ENCODE data around the gene ALX1. TPM values are rescaled to one million over a fixed set of nuclear protein-coding genes. Genes with fewer than 3 reads are reported as not detected.

Gene ALX1
- total RNA-seq, 4 donors from 2014 or later = not detected

DNA sequence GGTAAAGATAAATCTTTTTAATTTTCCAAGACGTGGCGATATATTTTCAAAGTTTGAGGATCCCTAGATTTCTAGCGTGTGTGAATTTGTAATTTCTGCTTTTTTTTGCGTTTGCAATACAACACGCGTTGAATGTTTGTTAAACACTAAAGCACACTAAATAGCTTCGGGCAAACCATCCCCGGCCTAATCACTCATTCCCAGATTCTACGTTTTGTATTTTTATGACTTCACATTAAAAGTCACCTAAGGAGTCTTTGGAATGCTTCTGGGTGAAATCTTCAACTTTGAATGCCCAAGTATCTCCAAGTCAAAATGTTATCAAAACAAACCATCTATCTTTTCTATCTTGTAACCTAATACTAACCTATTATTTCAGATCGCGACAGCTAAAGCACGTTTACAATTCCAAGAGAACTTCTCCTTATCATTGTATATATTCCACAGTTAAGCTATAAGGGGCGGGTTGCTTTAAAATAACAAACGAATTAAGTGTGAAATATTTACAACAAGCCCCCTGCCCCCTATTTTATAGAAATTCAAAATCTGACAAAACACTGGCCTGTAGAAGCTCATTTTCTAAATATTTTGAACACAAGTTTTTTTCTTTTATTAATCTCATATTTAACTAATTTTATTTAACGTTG is 1.1 kb downstream of the ALX1 start:
- peaks cover 0 to 5% (median 0%) of the 10 kb centered on the region in 4 donors for H3K9me3 ChIP-seq
- DNase-seq = no peak
- no peak overlapping the region for H3K27ac ChIP-seq
- peaks cover 0 to 22% of the 10 kb centered on the region in 2 donors for H3K27me3 ChIP-seq
- H3K4me3 ChIP-seq = peak overlapping the region in 2 of 4 donors; percentile 34 to 54
- no peaks in the 10 kb centered on the region for H3K36me3 ChIP-seq
- no peak for TF ChIP-seq POLR2A (IDR thresholded peaks at IDR 0.05)
- TF ChIP-seq, protein P1, sequence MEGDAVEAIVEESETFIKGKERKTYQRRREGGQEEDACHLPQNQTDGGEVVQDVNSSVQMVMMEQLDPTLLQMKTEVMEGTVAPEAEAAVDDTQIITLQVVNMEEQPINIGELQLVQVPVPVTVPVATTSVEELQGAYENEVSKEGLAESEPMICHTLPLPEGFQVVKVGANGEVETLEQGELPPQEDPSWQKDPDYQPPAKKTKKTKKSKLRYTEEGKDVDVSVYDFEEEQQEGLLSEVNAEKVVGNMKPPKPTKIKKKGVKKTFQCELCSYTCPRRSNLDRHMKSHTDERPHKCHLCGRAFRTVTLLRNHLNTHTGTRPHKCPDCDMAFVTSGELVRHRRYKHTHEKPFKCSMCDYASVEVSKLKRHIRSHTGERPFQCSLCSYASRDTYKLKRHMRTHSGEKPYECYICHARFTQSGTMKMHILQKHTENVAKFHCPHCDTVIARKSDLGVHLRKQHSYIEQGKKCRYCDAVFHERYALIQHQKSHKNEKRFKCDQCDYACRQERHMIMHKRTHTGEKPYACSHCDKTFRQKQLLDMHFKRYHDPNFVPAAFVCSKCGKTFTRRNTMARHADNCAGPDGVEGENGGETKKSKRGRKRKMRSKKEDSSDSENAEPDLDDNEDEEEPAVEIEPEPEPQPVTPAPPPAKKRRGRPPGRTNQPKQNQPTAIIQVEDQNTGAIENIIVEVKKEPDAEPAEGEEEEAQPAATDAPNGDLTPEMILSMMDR (IDR thresholded peaks at IDR 0.05) = no peak
- H3K4me1 ChIP-seq = peaks cover 0 to 13% (median 0%) of the 10 kb centered on the region in 4 donors

DNA sequence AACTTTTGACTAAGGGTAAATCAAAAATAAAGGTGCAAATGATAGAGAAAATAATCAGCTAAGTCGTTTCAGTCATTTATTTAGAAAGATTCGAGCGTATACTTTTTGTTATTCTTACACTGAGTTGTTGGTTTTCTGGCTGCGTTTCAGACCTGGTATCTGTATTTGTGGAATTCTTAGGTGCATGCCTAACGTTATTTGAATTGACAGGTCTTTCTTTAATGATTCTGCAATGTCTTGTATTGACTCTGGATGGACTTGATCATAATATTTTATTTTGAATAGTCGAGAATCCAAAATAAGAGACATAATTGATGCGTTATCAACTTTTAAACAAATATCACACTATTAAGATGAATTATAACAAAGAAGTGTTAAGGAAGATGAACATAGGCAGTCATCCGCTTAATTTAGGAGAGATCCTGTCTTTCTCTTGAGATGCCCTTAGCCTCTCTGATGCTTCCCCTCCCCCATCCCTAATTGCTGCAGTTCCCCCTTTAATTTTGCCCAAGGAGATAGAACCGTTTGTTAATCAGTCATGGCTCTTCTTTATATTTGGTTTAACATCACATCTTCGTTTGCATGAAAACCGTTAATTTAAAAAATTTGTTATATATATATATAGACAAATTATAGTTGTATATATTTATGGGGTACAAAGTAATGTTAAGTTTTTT is 1.8 kb downstream of the ALX1 start:
- Histone ChIP-seq H3K4me1 (peaks cover 0 to 13% (median 0%) of the 10 kb centered on the region in 4 donors), H3K27ac (no peak overlapping the region), H3K9me3 (peaks cover 0 to 5% (median 0%) of the 10 kb centered on the region in 4 donors), H3K36me3 (no peaks in the 10 kb centered on the region), H3K4me3 (no peak overlapping the region), H3K27me3 (peaks cover 0 to 22% of the 10 kb centered on the region in 2 donors)
- TF ChIP-seq POLR2A (IDR thresholded peaks at IDR 0.05) = no peak
- TF ChIP-seq, protein P1 (IDR thresholded peaks at IDR 0.05) = no peak
- DNase-seq = no peak

DNA sequence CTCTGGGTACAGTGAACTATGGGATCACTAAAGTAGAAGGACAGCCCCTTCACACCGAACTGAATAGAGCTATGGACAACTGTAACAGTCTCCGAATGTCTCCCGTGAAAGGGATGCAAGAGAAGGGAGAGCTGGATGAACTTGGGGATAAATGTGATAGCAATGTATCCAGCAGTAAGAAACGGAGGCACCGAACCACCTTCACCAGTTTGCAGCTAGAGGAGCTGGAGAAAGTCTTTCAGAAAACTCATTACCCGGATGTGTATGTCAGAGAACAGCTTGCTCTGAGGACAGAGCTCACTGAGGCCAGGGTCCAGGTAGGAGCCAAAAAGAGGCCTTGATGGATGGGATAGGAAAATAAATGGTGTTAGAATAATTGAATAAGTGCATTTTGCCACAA is 3.5 kb downstream of the ALX1 start:
- Histone ChIP-seq H3K27me3 (peaks cover 0 to 22% of the 10 kb centered on the region in 2 donors), H3K4me3 (no peak overlapping the region), H3K4me1 (peaks cover 0 to 13% (median 0%) of the 10 kb centered on the region in 4 donors), H3K27ac (no peak overlapping the region), H3K36me3 (no peaks in the 10 kb centered on the region), H3K9me3 (peaks cover 0 to 5% (median 0%) of the 10 kb centered on the region in 4 donors)
- no peak for TF ChIP-seq POLR2A (IDR thresholded peaks at IDR 0.05)
- TF ChIP-seq, protein P1 (IDR thresholded peaks at IDR 0.05) = no peak
- DNase-seq = no peak

DNA sequence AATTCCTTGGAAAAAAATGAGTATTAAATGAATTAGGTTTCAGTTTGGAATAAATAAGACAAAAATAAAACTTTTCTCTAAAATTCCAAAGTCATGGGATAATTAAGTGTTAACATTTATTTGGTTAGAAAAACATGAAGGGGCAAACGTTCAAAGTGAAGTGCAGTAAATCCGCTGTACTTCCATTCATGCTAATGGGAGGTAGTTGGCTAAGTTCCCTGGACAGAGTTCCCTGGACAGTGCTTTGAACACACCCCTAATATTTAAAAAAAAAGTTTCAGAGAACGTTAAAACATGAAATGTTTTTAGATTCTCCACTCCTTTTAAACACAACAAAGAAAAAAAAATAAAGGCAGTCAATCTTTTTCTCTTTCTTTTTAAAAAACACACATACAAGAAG is 16.3 kb downstream of the ALX1 start:
- TF ChIP-seq POLR2A (IDR thresholded peaks at IDR 0.05) = no peak
- TF ChIP-seq, protein P1 (IDR thresholded peaks at IDR 0.05) = no peak
- no peaks in the 10 kb centered on the region for H3K36me3 ChIP-seq
- no peaks in the 10 kb centered on the region for H3K9me3 ChIP-seq

DNA sequence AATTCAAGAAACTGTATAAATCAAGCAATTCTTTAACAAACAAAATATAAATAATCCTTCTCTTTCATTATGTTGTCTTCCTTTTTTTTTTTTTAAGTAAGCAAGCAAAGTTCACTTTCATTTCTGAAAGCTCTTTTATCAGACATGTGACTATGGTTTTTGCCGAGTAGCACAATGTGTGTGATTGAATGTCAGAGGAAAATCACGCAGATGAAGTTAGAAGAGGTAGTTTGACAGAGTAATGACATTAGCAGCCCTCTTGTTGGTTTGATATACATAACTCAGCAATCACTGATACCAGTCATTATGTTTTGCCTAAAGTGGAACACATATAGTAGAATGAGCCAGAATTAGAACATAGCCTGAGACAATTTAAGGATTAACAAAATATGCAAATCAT is 19.0 kb downstream of the ALX1 start:
- no peaks in the 10 kb centered on the region for H3K4me1 ChIP-seq
- no peak overlapping the region for H3K27ac ChIP-seq
- H3K27me3 ChIP-seq = no peaks in the 10 kb centered on the region
- TF ChIP-seq POLR2A (IDR thresholded peaks at IDR 0.05) = no peak
- TF ChIP-seq, protein P1 (IDR thresholded peaks at IDR 0.05) = no peak
- no peak for DNase-seq
- no peaks in the 10 kb centered on the region for H3K9me3 ChIP-seq
- no peaks in the 10 kb centered on the region for H3K36me3 ChIP-seq
- H3K4me3 ChIP-seq = no peak overlapping the region

More for the DNA sequence above, 16.3 kb downstream of the ALX1 start:
- Histone ChIP-seq H3K27me3 (no peaks in the 10 kb centered on the region), H3K27ac (no peak overlapping the region), H3K4me3 (no peak overlapping the region), H3K4me1 (no peaks in the 10 kb centered on the region)
- DNase-seq = no peak
